ENCODE results near the gene BBS12.

BBS12 gene

DNA sequence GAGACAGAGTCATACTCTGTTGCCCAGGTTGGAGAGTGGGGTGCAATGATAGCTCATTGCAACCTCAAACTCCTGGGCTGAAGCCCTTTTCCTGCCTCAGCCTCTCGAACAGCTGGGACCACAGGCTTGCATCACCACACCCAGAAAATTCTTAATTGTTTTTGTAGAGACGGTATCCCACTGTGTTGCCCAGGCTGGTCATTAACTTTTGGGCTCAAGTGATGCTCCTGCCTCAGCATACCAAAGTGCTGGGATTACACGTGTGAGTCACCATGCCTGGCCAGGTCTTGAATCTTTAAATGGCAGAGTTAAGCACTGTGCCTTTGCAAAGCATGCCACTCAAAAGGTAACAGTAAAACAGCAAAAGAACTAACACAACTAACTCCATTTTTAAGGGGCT, 28.6 kb upstream of the BBS12 start:
- in situ Hi-C loops (cut with MboI; ENCODE audit: low sequenced_read_pairs, unreplicated experiment): loop anchor here (10.0 kb wide), 1 partner anchor 99 kb away; no protein-coding TSS in a partner anchor

DNA sequence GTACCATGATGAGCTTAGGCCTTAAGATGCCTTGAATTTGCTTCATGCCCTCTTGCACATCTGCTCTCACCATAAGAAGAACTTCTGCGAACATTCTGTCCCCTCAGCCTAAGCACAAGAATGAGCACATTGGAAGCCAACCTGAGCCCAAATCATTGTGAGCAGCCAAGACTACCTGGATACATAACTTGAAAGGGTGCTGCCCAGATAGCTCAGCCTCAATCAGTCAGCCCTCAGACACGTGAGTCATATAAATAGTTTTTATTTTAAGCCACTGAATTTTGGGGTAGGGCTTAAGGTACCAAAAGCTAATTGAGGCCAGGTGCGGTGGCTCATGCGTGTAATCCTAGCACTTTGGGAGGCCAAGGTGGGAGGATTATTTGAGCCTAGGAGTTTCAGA, 27.5 kb upstream of the BBS12 start:
- no peak for TF ChIP-seq CTCF (IDR thresholded peaks at IDR 0.05; ENCODE audit: borderline replicate concordance, control extremely low read depth, extremely low read depth, insufficient read depth, missing control alignments)
- in situ Hi-C loops (cut with MboI; ENCODE audit: low sequenced_read_pairs, unreplicated experiment): loop anchor here (10.0 kb wide), 1 partner anchor 100 kb away; no protein-coding TSS in a partner anchor
- DNase-seq (ENCODE audit: low spot score): no peak

More for the DNA sequence above, 28.6 kb upstream of the BBS12 start:
- DNase-seq (ENCODE audit: low spot score): no peak
- no peak for TF ChIP-seq CTCF (IDR thresholded peaks at IDR 0.05; ENCODE audit: borderline replicate concordance, control extremely low read depth, extremely low read depth, insufficient read depth, missing control alignments)

- no peak for DNase-seq (ENCODE audit: low spot score)
- no peak for TF ChIP-seq CTCF (IDR thresholded peaks at IDR 0.05; ENCODE audit: borderline replicate concordance, control extremely low read depth, extremely low read depth, insufficient read depth, missing control alignments)
- in situ Hi-C loops (cut with MboI; ENCODE audit: low sequenced_read_pairs, unreplicated experiment): loop anchor here (10.0 kb wide), 1 partner anchor 101 kb away; no protein-coding TSS in a partner anchor
Measured at GRCh38 chr4:122705547-122706117, 26.9 kb upstream of the BBS12 start.

DNA sequence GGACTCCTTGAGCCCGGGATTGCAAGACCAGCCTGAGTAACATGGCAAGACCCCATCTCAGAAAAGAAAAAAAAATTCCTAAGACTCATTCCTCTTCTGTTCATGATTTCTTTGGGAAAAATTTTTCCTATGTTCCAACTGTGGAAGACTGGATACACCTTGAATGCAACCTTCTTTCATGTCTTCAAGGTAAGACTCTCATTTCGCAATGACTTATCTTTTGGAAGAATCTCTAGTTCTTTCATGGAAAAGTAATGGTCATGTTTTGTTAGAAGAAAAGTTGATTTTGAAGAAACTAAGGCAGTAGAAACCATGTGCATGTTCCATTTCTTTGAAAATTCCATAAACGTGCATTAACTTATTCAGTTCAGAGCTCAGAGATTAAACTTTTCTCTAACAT, 26.0 kb upstream of the BBS12 start:
- no peak for TF ChIP-seq CTCF (IDR thresholded peaks at IDR 0.05; ENCODE audit: borderline replicate concordance, control extremely low read depth, extremely low read depth, insufficient read depth, missing control alignments)
- in situ Hi-C loops (cut with MboI; ENCODE audit: low sequenced_read_pairs, unreplicated experiment): loop anchor here (10.0 kb wide), 1 partner anchor 102 kb away; no protein-coding TSS in a partner anchor
- no peak for DNase-seq (ENCODE audit: low spot score)

DNA sequence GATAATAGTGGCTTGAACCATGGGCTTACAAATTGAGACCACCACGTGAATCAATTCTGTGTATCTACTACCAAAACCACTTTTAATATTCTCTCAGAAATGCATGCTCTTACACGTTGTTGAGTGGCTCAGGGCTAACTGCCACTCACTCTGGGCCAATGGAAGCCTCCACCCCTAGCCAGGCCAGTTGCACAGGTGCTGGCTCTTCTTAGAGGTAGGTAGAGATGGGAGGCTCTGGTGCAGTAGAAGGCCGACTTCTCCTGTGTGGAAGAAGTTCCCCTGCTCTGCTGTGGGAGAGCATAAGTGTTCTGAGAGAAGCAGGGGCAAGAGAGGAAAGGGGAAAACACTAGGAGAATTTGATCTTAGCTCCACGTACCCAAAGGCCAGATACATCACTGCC, 25.0 kb upstream of the BBS12 start:
- no peak for DNase-seq (ENCODE audit: low spot score)
- in situ Hi-C loops (cut with MboI; ENCODE audit: low sequenced_read_pairs, unreplicated experiment): loop anchor here (10.0 kb wide), 1 partner anchor 103 kb away; no protein-coding TSS in a partner anchor
- TF ChIP-seq CTCF (IDR thresholded peaks at IDR 0.05; ENCODE audit: borderline replicate concordance, control extremely low read depth, extremely low read depth, insufficient read depth, missing control alignments): no peak

GRCh38 chr4:122709236-122709635, 23.3 kb upstream of the BBS12 start:
- in situ Hi-C loops (cut with MboI; ENCODE audit: low sequenced_read_pairs, unreplicated experiment): loop anchor here (10.0 kb wide), 1 partner anchor 104 kb away; no protein-coding TSS in a partner anchor
- DNase-seq (ENCODE audit: low spot score): no peak
- no peak for TF ChIP-seq CTCF (IDR thresholded peaks at IDR 0.05; ENCODE audit: borderline replicate concordance, control extremely low read depth, extremely low read depth, insufficient read depth, missing control alignments)

Measured in GM13976 (cell line).